Measurements from ENCODE around the gene PROSER2.

The PROSER2 gene

DNA sequence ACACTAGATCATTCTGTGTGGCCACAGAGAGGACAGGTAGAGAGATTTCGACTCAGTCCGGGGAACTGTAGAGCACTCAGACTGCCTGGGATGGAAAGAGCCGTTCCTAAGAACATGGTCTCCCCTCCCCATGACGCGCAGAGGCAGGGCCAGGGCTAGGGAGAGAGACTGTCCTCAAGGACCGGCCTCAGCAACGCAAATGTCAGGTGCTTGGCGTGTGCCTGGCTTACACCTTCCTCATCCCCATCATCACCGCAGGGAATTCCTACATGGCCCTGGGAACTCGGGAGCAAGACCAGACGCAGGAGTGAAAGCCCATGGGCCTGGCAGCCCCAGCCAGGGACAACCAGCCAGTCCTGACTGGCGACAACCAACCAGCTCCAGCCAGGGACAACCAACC lies 55.6 kb downstream of the PROSER2 start:
- TF ChIP-seq, protein P1, sequence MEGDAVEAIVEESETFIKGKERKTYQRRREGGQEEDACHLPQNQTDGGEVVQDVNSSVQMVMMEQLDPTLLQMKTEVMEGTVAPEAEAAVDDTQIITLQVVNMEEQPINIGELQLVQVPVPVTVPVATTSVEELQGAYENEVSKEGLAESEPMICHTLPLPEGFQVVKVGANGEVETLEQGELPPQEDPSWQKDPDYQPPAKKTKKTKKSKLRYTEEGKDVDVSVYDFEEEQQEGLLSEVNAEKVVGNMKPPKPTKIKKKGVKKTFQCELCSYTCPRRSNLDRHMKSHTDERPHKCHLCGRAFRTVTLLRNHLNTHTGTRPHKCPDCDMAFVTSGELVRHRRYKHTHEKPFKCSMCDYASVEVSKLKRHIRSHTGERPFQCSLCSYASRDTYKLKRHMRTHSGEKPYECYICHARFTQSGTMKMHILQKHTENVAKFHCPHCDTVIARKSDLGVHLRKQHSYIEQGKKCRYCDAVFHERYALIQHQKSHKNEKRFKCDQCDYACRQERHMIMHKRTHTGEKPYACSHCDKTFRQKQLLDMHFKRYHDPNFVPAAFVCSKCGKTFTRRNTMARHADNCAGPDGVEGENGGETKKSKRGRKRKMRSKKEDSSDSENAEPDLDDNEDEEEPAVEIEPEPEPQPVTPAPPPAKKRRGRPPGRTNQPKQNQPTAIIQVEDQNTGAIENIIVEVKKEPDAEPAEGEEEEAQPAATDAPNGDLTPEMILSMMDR (conservative IDR thresholded peaks at IDR 0.05; ENCODE audit: low read depth, low read length), result no peak

DNA sequence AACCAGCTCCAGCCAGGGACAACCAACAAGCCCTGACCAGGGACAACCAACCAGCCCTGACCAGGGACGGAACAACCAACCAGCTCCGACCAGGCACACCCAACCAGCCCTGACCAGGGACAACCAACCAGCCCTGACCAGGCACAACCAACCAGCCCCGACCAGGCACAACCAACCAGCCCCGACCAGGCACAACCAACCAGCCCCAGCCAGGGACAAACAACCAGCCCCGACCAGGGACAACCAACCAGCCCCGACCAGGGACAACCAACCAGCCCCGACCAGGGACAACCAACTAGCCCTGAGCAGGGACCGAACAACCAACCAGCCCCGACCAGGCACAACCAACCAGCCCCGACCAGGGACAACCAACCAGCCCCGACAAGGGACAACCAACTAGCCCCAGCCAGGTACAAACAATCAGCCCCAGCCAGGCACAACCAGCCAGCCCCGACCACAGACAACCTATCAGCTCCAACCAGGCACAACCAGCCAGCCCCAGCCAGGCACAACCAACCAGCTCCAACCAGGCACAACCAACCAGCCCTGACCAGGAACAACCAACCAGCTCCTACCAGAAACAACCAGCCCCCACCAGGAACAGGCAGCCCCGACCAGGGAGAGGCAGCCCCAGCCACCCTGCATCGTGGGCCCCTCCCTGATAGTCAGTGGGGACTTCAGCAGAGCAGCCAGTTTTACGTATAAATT lies 56.4 kb downstream of the PROSER2 start:
- DNase-seq (ENCODE audit: low read depth), result no peak
- TF ChIP-seq, protein P1 (conservative IDR thresholded peaks at IDR 0.05; ENCODE audit: low read depth, low read length), result no peak
- no peak overlapping the region for H3K4me3 ChIP-seq (ENCODE audit: low read depth, low read length)

More for the DNA sequence above, 55.6 kb downstream of the PROSER2 start:
- DNase-seq (ENCODE audit: low read depth), result no peak
- no peak overlapping the region for H3K4me3 ChIP-seq (ENCODE audit: low read depth, low read length)

DNA sequence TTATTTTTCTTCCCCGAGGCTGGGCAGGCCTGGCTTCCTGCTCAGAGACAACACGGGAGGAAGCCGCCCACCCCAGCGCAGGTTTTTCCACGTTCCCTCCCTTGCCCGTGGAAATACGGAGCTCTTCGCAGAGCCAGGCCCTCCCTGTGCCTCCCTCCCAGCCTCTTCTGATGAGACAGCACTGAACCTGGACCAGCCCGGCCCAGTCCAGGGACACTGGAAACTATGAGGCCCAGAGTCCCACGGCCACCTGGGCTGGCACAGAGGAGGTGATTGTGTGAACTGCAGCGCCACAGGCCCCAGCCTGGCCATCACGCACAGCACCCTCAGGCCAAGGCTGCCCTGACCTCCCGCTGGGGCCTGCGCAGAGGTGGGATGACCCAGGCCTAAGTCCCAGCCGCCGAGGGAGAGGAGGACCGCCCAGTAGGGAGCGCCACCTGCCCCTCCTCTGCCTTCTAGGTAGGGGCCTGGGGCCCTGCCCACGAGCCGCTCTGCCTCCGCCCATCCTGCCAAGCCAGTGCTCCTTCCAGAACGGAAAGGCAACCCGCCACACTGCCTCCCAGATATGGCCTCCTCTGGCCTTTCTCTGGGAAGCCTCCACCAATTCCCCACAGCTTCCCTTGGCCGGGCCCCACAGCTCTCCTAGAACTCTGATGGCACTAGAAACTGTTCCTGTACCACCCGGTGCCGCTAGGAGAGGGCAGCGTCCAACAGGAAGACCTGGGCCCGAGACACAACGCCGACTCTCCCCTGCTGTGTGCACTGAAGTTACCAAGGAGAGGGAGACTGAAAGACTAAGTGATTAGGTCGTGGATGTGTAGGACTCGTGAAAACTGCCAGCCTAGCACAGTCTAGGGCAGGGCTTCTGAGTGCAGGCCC lies 57.2 kb downstream of the PROSER2 start:
- TF ChIP-seq, protein P1 (conservative IDR thresholded peaks at IDR 0.05; ENCODE audit: low read depth, low read length), result no peak
- H3K4me3 ChIP-seq (ENCODE audit: low read depth, low read length), result no peak overlapping the region
- DNase-seq (ENCODE audit: low read depth), result no peak

DNA sequence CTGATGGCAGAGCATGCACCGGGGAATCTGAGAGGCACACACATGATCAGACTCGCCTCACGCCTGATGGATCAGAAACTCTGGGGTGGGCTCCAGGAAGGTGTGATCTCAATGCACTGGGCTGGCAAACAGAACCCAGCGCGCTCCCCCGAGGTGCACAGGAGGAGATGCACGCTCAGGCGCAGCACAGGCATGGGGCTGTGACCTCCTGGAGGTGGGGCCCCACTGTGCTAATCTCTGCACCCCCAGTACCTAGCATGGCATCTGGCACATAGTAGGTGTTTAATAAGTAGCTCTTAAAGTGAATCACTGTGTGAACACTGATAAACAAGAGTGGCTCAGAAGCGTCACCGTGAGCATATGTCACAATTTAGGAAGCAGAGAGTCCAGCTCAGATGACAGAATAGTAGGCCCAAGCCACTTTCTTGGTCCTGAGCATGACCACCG lies 57.9 kb downstream of the PROSER2 start:
- H3K4me3 ChIP-seq (ENCODE audit: low read depth, low read length), result no peak overlapping the region
- DNase-seq (ENCODE audit: low read depth), result no peak
- TF ChIP-seq, protein P1 (conservative IDR thresholded peaks at IDR 0.05; ENCODE audit: low read depth, low read length), result no peak

DNA sequence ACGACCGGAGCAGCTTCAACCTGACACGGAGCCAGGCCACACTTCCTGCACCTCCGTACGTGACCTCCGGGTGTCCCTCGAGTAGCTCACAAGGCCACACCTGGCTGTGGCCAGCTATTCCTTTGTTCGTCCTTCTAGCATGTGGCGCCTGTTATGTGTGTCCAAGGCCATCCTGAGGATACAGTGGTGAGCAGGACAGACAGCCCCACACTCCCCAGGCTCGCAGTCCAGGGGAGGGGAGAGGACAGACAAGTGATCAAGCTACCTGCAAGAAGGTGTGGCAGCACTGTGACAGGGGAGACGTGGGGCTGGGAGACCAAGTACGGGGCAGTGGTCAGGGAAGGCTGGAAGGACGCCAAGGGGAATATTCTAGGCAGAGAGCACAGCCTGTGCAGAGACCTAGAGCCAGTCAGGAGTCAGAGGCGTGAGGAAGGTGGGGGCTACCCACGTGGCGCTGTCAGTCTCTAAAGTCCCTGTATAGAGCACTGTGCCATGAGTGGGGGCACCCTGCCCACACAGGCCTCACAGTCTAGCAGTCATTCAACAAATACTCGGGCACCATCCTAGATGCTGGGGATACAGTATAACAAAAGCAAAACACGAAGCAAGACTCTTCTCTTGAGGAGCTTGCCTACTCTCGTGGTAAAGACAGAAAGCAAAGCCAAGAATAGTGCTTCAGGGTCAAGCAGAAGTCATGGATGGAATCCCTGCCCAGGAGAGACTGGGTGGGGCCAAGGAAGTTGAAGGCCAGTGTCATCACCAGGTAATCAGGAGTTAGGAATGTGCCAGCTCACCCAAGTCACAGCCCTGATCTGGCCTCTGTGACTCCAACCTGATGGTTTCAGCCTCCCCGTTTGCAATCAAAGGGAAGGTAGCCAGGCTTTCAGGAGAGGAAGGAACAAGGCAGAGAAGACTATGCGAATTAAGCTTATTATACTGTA lies 58.6 kb downstream of the PROSER2 start:
- no peak overlapping the region for H3K4me3 ChIP-seq (ENCODE audit: low read depth, low read length)
- peak; percentile 46 for DNase-seq (ENCODE audit: low read depth)
- TF ChIP-seq, protein P1 (conservative IDR thresholded peaks at IDR 0.05; ENCODE audit: low read depth, low read length), result no peak

DNA sequence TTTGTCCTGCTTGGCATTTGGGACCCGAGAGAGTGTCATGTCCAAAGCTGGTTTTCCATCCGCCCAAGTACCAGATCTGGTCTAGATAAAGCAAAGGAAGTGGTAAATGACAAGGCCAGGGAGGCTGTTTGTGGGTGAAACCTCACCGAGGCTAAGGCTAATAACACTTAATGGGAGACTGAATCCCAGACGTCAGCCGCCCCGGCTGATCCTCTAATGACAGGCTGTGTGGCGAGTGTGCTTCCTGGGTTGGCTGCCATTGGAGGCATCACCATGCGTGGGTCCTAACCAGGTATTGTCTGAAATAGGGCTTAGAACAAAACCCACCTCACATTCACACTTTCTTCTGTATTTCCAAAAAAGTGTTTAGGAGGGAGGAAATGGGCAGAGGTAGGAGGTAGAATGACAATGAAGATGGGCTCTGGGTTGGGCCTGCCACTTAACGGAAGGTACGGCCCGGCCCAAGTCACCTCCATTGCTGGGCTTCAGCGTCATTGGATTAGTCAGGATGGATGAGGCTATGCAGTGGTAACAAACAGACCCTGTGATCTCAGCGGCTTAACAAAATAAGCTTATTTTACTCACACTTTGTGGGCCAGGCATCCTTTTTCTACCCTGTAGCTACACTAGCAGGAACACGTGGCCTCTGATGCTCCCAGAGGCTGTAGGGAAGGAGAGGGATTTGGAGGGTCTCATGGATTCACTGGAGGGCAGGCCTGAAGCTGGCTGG lies 59.7 kb downstream of the PROSER2 start:
- DNase-seq (ENCODE audit: low read depth), result no peak
- no peak overlapping the region for H3K4me3 ChIP-seq (ENCODE audit: low read depth, low read length)
- TF ChIP-seq, protein P1 (conservative IDR thresholded peaks at IDR 0.05; ENCODE audit: low read depth, low read length), result no peak

Data from choroid plexus epithelial cell (primary cell).